Body of pancreas (tissue), 4 donors: ENCODE data around the gene RAD51B. TPM values are rescaled to one million over a fixed set of nuclear protein-coding genes. Genes with fewer than 3 reads are reported as not detected.

Experiments
- ATAC-seq: fragments of 150-250 bp; one replicate; pipeline ENCODE4 v1.9.1; 2016
- DNase-seq, 4 donors: peaks; one replicate each; pipeline ENCODE4 v3.0.0-alpha.2; 2019
- H3K27ac ChIP-seq, 4 donors: fragments of 200-600 bp; sonication (generic); 1 replicate in 3 of 4; 2 replicates in 1 of 4; pipeline versions ENCODE4 v1.5.1 to v1.6.1; 2016 to 2019; ENCODE audit warnings: mild to moderate bottlenecking in 1 of 4, mixed read lengths in 1 of 4, moderate library complexity in 1 of 4
- H3K27me3 ChIP-seq, 2 donors: fragments of 200-600 bp; sonication (generic); one replicate each; pipeline ENCODE4 v1.6.0; 2016; ENCODE audit warnings: mild to moderate bottlenecking in 1 of 2
- H3K36me3 ChIP-seq, 2 donors: fragments of 200-600 bp; sonication (generic); replicated peaks in 1 of 2; 2 replicates each; pipeline ENCODE4 v1.5.1; 2016; ENCODE audit warnings: low read depth in 2 of 2; ENCODE audit not compliant: insufficient read depth in 1 of 2
- H3K4me1 ChIP-seq: fragments of 200-600 bp; sonication (generic); one replicate; pipeline ENCODE4 v1.6.0; 2016
- H3K4me3 ChIP-seq, 2 donors: fragments of 200-600 bp; sonication (generic); 1 replicate in 1 of 2; 2 replicates in 1 of 2; pipeline ENCODE4 v1.5.1; 2016 to 2019
- H3K9me3 ChIP-seq, 3 donors: fragments of 200-600 bp; sonication (generic); 1 replicate in 2 of 3; 2 replicates in 1 of 3; pipeline ENCODE4 v1.5.1; 2016
- CTCF ChIP-seq, 7 experiments: fragments of 450-650 bp in 4 of 7; fragments of 200-600 bp in 3 of 7; sonication (generic) in 3 of 7; IDR thresholded peaks; one replicate each; pipeline ENCODE4 v1.5.1; 2016 to 2019; ENCODE audit warnings: antibody characterized with exemption in 7 of 7
- POLR2A ChIP-seq, 3 donors: fragments of 450-650 bp; IDR thresholded peaks; one replicate each; pipeline ENCODE4 v1.6.1; 2016; ENCODE audit warnings: antibody characterized with exemption in 3 of 3, mild to moderate bottlenecking in 2 of 3
- WGBS, 2 donors: methylation state at CpG; one replicate each; pipeline ENCODE4 v1.1.5; 2017; 5-methylcytosine and 5-hydroxymethylcytosine counted together
- intact Hi-C: fragments of 100-400 bp; cut with DNase I; formaldehyde crosslinking; loops from one replicate; pipeline ENCODE4 v1.15.1; 2023
- total RNA-seq, 2 donors: library from RNA; depleted of rRNA; stranded (reverse); fragments of >200 nt; gene quantifications; one replicate each; pipeline ENCODE4 v1.1.0, GENCODE V29; 2016

The RAD51B gene
- total RNA-seq, 2 donors from 2014 or later: 12.2 to 29.6 TPM

- no peak for TF ChIP-seq CTCF (IDR thresholded peaks at IDR 0.05)
- no peak for TF ChIP-seq POLR2A (IDR thresholded peaks at IDR 0.05)
- DNase-seq: no peak
- Histone ChIP-seq H3K36me3 (no peaks in the 10 kb centered on the region), H3K27ac (peak overlapping the region in 2 of 4 donors; percentile 12 to 14), H3K4me3 (no peak overlapping the region), H3K27me3 (no peaks in the 10 kb centered on the region), H3K4me1 (peaks cover 38% of the 10 kb centered on the region), H3K9me3 (no peaks in the 10 kb centered on the region)
- 16 to 19% methylated on average over 11 of the region's 11 CpGs for WGBS, 2 donors
- intact Hi-C loops: no loop called here
- peak; percentile 16 for ATAC-seq
Observed at GRCh38 chr14:68677901-68678300, 858.3 kb downstream of the RAD51B start.

GRCh38 chr14:68678471-68678870, 858.9 kb downstream of the RAD51B start:
- peak overlapping the region in 2 of 4 donors; percentile 14 for H3K27ac ChIP-seq

GRCh38 chr14:68679301-68679700, 859.7 kb downstream of the RAD51B start:
- Histone ChIP-seq H3K4me3 (no peak overlapping the region), H3K27ac (peak overlapping the region; percentile 21 to 65 (median 52)), H3K9me3 (no peaks in the 10 kb centered on the region), H3K4me1 (peaks cover 43% of the 10 kb centered on the region), H3K27me3 (no peaks in the 10 kb centered on the region), H3K36me3 (no peaks in the 10 kb centered on the region)
- intact Hi-C loops: no loop called here
- no peak for TF ChIP-seq CTCF (IDR thresholded peaks at IDR 0.05)
- no peak for TF ChIP-seq POLR2A (IDR thresholded peaks at IDR 0.05)
- DNase-seq (no peak), ATAC-seq (no peak)

More at GRCh38 chr14:68678471-68678870, 858.9 kb downstream of the RAD51B start:
- no peak for TF ChIP-seq POLR2A (IDR thresholded peaks at IDR 0.05)
- TF ChIP-seq CTCF (IDR thresholded peaks at IDR 0.05): no peak
- 100% methylated on average over 1 of the region's 1 CpG; no CpG with 5 or more reads in 1 of the 2 donors for WGBS, 2 donors
- ATAC-seq (no peak), DNase-seq (no peak)
- Histone ChIP-seq H3K9me3 (no peaks in the 10 kb centered on the region), H3K27me3 (no peaks in the 10 kb centered on the region), H3K36me3 (no peaks in the 10 kb centered on the region), H3K4me1 (peaks cover 38% of the 10 kb centered on the region), H3K4me3 (no peak overlapping the region)
- intact Hi-C loops: no loop called here

- intact Hi-C loops: no loop called here
- peak overlapping the region; percentile 21 to 65 (median 52) for H3K27ac ChIP-seq
- H3K4me3 ChIP-seq: no peak overlapping the region
- TF ChIP-seq POLR2A (IDR thresholded peaks at IDR 0.05) (no peak), CTCF (IDR thresholded peaks at IDR 0.05) (no peak)
- WGBS, 2 donors: 29 to 30% methylated on average over 8 of the region's 8 CpGs
- DNase-seq (no peak), ATAC-seq (peak; percentile 49)
- H3K36me3 ChIP-seq: no peaks in the 10 kb centered on the region
- no peaks in the 10 kb centered on the region for H3K9me3 ChIP-seq
- peaks cover 49% of the 10 kb centered on the region for H3K4me1 ChIP-seq
- H3K27me3 ChIP-seq: no peaks in the 10 kb centered on the region
Observed at GRCh38 chr14:68679746-68680467, 860.3 kb downstream of the RAD51B start.
